RPMI8226 (cell line): ENCODE measurements around the gene FBXW8.

Source experiments
- DNase-seq: peaks from one replicate; pipeline ENCODE4 v3.0.0-alpha.2; 2015

FBXW8 gene

DNA sequence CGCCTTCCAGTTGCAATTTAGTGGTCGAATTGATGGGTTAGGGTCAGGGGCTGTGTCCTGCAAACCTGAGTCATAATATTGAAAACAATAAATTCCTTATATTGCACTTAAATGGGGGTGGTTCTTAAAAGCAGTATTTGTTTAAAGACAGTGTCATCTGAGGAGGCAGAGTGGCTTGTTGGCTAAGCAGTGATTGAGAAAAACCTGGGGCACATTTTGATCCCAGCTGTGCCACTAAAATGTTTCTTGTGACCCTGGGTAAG lies 48.4 kb downstream of the FBXW8 start:
- no peak for DNase-seq

- peak; percentile 72 for DNase-seq
These were observed 49.2 kb downstream of the FBXW8 start for GRCh38 chr12:116959845-116960514.

DNA sequence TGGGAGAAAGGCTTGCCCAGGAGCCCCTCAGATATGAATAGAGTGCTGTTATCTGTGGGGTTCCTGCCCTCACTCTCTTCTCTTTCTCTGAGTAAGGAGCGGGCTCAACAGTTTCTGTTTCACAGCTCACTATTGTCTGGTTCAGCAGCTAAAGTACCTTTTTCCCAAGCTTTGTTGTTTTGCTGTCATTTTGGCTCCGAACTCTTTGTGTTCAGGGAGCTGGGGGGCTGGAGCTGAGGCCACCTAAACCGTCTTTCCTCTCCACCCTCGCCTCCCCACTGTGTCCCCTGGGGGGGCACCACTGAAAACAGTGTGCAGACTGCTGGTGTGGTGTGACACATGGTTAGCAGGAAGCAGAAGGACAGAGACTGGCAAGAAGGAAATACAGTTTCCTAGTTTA lies 51.4 kb downstream of the FBXW8 start:
- no peak for DNase-seq

DNA sequence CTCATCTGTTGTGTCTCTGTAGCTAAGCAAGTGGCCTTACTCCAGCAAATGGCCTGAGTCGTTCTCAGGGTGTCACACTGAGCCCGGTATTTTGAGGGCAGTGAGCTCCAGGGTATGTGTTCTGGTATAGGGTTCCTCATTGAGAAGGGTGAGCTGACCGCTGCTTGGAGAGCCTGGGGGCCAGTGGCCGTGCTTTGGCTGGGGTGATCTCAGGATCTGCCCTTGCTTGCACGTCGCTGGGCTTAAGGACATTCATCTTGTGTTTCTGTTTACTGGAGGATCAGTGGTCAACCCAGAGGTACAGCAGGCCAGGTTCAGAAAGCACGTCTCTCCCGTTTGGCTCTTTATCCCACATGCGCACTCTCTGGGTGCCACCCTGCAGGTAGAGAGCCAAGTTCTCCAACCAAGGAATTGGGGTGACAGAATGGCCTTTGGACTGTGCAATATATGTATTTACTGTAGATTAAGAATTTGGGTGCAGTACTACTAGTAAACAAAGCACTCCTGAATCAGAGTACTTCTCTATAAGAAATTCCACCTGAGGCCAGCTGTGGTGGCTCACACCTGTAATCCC lies 52.1 kb downstream of the FBXW8 start:
- DNase-seq, result no peak

GRCh38 chr12:116964054-116965050 lies 53.6 kb downstream of the FBXW8 start:
- DNase-seq, result no peak

DNA sequence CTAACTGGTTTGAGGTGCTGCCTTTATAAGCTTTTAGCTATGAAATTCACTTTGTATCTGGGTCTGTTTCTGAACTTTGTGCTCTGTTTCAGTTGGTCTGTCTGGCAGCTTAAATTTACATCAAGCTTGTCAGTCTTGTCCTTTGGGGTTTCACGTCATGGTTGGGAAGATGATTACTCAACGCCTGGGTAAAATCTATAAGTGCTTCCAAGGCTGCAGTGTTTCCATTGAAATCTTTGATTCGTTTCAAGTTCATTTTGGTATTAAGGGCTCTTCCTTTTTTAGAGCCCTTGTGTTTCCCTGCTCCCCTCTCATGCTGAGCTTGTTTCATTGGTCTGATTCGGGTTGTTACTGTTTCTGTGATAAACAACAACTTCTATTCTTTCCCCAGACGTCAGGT lies 58.2 kb downstream of the FBXW8 start:
- no peak for DNase-seq

GRCh38 chr12:116969615-116970585 lies 59.1 kb downstream of the FBXW8 start:
- DNase-seq, result no peak

- DNase-seq, result no peak
These were observed 60.5 kb downstream of the FBXW8 start for GRCh38 chr12:116971222-116971621.

DNA sequence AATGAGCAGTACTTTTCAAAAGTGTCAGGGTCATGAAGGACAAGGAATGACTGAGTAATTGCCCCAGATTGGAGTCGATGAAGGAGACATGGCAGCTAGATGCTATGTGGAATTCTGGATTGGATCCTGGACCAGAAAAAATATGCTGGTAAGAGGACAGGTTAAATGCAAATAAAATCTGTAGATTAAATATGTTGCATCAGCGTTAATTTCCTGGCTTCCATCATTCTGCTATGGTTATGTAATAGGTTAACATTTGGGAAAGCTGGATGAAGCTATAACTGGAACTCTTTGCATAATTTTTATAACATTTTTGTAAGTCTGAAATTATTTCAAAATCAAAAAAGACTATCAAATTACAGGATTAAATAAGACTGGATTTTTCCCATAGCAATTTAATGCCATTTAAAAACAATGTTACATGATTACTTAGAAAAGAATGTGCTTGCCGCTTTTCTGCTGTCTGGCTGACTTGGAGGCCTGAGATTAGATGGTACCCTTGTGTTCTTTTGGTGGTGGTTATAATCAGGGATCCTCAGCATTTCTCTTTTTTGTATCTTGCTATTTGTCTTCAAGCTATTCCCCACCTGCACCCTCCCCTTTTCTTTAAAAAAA lies 65.1 kb downstream of the FBXW8 start:
- no peak for DNase-seq

- peak; percentile 5 for DNase-seq
These were observed 67.0 kb downstream of the FBXW8 start for GRCh38 chr12:116977465-116978380.

DNA sequence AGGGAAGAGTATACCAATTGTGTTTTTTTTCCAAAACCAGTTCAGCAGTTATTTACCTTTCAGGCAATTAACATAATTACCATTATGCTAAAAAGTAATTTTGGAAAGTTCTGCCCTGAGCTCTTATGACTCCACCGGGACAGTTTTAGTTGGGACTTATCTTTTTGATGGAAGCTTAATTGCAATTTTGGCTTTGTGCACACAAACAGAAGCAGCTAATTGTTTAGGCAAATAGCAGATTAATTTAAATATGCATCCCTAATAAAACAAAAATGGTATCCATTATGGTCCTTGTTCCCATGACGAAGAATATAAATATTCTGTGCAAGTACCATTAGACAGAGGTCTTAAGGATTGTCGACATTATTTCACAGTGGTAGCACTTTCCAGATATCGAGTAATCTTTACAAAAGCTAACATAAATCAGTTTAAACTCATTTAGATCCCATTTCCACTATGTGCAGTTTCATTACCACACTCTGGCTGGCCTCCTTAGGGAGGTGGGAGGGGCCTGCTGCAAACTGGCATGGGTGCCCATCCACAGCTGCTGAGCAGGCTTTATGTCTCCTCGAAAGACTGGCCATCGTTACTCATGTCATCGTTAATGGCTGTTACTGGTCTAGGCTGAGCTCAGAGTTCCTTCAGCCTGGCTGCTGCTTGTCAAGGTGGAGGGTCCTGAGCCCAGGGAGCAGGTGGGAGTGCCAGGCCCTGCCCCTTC lies 68.2 kb downstream of the FBXW8 start:
- peak; percentile 53 for DNase-seq

GRCh38 chr12:116980083-116980482 lies 69.3 kb downstream of the FBXW8 start:
- no peak for DNase-seq

- no peak for DNase-seq
These were observed 72.2 kb downstream of the FBXW8 start for GRCh38 chr12:116982791-116983411.

GRCh38 chr12:116984098-116984497 lies 73.3 kb downstream of the FBXW8 start:
- DNase-seq, result no peak

DNA sequence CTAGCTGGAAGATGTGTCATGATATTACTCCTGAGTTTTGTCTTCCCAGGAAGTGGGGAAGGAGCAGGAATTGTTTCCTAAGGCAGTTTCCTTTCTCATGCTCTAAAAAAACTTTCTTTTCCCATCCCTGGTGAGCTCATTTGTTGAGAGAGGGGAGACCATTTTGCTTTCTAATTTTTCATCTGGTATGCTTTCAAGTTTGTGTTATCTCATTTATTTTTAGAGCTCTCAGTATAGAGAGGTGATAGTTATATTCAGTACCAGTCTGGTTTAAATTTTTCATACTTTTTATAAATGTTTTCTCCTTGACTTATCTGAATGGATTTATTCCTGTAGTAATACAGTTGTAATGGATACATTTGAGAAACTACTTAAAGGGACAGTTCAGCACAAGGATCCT lies 79.6 kb downstream of the FBXW8 start:
- no peak for DNase-seq

DNA sequence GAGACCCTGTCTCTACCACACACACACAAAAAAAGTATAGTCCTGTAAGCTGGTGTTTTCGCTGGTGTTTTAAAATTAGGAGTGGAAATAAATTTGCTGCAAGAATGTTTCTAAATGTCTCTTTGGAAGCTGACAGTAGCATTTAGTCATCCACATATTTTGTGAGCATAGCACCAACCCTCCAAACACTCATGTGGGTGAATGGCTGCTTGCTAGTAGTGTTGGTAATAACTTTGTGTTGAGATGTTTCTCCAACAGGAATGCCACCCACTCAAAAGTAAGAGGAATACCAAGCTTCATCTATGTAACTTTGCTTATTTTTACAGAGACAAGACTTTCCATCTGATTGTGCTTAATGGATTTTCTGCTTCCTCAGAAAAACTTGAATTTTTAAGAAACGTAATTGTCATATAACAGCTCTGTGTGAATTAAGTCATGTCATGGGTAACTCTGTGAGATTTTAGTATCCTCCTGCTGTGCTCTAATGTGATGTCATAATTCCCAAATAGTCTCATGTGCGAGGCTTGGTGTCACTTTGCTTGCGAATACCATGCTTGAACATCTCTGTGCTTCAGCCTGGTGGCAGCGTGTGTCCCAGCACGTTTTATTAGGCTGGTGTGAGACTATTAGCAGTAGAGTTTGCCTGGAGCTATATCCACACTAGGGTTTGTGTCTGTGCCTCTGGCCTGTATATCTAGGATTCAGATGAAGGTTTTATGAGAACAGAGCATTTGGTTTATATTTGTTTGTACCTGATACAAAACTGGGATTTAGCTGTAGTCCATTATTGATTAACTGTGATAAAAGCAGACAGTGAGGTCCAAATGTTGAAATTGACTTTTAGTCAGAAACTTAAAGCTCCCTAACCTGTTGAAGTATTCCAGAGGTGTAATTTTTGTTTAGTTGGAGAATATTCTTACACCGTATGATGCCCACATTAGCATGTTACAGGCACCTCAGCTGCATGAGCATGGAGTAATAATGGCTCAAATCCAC lies 80.5 kb downstream of the FBXW8 start:
- DNase-seq, result no peak

DNA sequence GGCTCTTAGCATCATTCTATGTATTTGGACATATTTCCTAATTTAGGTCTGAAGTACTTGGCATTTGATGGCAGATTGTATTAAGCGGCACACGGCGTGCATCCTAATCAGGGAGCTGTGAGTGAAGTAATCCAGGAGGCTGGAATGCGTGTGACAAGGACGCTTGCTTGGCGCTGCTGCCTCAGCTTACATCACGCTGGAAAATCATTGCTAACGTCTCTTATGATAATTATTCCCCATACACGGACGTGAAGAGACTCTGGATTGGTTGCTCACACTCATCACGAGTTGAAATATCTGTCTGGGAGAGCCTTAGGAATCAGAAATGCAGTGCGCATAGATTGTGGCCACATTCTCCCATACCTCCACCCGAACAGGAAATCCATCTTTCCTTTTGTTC lies 85.3 kb downstream of the FBXW8 start:
- no peak for DNase-seq

DNA sequence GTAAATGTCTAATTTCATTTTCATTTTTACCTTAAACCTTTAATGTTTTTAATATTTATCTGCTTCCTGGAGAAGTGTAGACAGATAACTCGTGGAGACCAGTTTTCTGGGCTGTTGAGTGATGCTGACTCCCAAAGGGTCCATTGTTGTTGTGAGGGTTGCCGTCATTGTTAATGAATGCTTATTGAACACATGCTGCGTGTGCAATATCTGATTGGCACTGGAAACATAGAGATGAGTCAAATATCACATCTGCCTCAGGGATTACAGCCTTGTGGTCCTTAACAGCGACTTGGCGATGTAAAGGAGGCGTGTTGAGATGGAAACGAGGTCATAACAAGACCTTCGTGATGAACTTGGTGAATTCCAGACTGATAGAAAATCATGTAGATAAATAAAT lies 85.9 kb downstream of the FBXW8 start:
- DNase-seq, result no peak

- DNase-seq, result no peak
These were observed 88.3 kb downstream of the FBXW8 start for GRCh38 chr12:116999066-116999465.
